HAP-1 (cell line): ENCODE data around the gene LIPT2.
"Not testable (repeated sequence)": the region's sequence is repeated elsewhere in the genome, so short reads cannot be mapped to it uniquely, and the experiment has no call there.

ENCODE experiments used
- DNase-seq, 2 experiments: peaks; one replicate each; pipeline ENCODE4 v3.0.0-alpha.2; 2016 to 2020; ENCODE audit warnings: low spot score in 2 of 2
- H3K27me3 ChIP-seq: fragments of 250-450 bp; sonication (Bioruptor Pico); 2 replicates; pipeline ENCODE4 v1.5.1; 2020; ENCODE audit warnings: low read depth, mild to moderate bottlenecking, moderate library complexity
- H3K36me3 ChIP-seq: fragments of 250-450 bp; sonication (Bioruptor Pico); replicated peaks from 2 replicates; pipeline ENCODE4 v1.5.1; 2020; ENCODE audit warnings: mild to moderate bottlenecking
- H3K4me1 ChIP-seq: fragments of 250-450 bp; sonication (Bioruptor Pico); 2 replicates; pipeline ENCODE4 v1.5.1; 2020; ENCODE audit warnings: mild to moderate bottlenecking
- H3K4me3 ChIP-seq: fragments of 250-450 bp; sonication (Bioruptor Pico); 2 replicates; pipeline ENCODE4 v1.5.1; 2020; ENCODE audit warnings: mild to moderate bottlenecking, moderate library complexity
- H3K9me3 ChIP-seq: fragments of 250-450 bp; sonication (Bioruptor Pico); 2 replicates; pipeline ENCODE4 v1.5.1; 2020; ENCODE audit warnings: mild to moderate bottlenecking, moderate library complexity
- in situ Hi-C: fragments of 300-500 bp; cut with MboI; formaldehyde crosslinking; loops from 3 replicates; pipeline ENCODE4 v1.14.3; 2020; ENCODE audit warnings: low sequenced_read_pairs, inconsistent platforms, mixed read lengths

LIPT2 gene

DNA sequence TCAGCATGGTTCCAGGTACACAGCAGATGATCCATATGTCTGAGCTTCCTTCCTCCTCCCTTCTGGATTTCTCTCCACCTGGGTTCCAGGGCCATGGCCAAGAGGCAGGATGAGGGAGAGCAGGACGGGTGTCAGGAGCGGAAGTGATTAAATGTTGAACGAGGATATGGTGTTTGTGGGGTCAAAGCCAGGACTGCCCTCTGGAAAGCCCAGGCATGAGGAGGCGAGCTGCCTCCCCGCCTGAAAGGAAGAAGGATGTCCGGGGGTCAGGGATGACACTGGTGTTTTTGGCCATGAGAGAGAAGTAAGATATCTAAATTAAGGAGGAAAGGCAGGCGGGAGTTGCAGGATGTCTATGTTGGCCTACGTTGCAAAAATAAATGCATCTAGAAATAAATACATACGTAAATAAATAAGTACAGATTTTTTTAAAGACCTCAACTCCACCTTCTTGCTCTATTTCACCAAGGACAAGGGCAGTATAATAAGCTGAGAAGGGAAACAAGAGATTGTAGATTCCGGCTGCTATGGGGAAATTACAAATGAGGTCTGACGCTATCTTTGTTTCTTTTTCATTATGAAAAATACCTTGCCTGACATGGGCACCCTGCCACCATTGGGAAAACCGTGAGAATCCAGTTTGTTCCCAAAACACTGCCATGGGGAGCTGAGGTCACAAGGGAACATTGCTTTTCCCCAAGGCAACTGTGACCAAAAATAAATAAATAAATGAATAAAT is 27.6 kb upstream of the LIPT2 start:
- no peak for DNase-seq
- Histone ChIP-seq H3K4me1 (no peaks in the 10 kb centered on the region), H3K9me3 (no peaks in the 10 kb centered on the region), H3K27me3 (no peaks in the 10 kb centered on the region), H3K36me3 (no peaks in the 10 kb centered on the region), H3K4me3 (no peak overlapping the region)
- in situ Hi-C loops = no loop called here

DNA sequence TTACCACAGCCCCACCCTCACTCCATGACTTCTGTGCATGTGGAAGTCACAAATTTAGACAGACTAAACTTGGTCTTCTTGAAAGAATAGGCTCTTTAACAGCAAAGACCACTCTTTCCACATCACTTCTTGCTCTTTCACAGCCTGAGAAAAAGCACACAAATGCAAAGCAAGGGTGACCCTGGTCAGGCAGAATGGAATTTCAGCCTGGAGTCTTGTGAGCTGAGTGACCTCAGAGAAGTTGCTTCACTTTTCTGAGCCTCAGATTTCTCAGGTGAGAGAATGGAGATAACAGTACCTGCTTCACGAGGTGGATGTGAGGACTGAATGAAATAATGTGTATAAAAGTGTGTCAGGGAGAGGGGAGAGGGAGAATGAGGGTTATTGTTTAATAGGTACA is 26.8 kb upstream of the LIPT2 start:
- DNase-seq = no peak
- in situ Hi-C loops = no loop called here
- H3K4me3 ChIP-seq = no peak overlapping the region

GRCh38 chr11:74519710-74520109 is 26.2 kb upstream of the LIPT2 start:
- no peaks in the 10 kb centered on the region for H3K9me3 ChIP-seq
- H3K4me3 ChIP-seq = no peak overlapping the region
- DNase-seq = no peak
- no peaks in the 10 kb centered on the region for H3K4me1 ChIP-seq
- in situ Hi-C loops = no loop called here
- no peaks in the 10 kb centered on the region for H3K36me3 ChIP-seq
- H3K27me3 ChIP-seq = no peaks in the 10 kb centered on the region

More for the DNA sequence above, 26.8 kb upstream of the LIPT2 start:
- H3K27me3 ChIP-seq = no peaks in the 10 kb centered on the region
- H3K36me3 ChIP-seq = no peaks in the 10 kb centered on the region
- H3K4me1 ChIP-seq = no peaks in the 10 kb centered on the region
- no peaks in the 10 kb centered on the region for H3K9me3 ChIP-seq

GRCh38 chr11:74517592-74517991 is 24.1 kb upstream of the LIPT2 start:
- H3K27me3 ChIP-seq, in situ Hi-C loops, H3K4me3 ChIP-seq, DNase-seq, H3K36me3 ChIP-seq, H3K9me3 ChIP-seq, H3K4me1 ChIP-seq: not testable (repeated sequence)

GRCh38 chr11:74507582-74507981 is 14.1 kb upstream of the LIPT2 start:
- H3K4me3 ChIP-seq = no peak overlapping the region
- H3K36me3 ChIP-seq = no peaks in the 10 kb centered on the region
- H3K4me1 ChIP-seq = no peaks in the 10 kb centered on the region
- H3K9me3 ChIP-seq = no peaks in the 10 kb centered on the region
- no peak for DNase-seq
- in situ Hi-C loops = no loop called here
- H3K27me3 ChIP-seq = no peaks in the 10 kb centered on the region

- Histone ChIP-seq H3K9me3 (peaks cover 5% of the 10 kb centered on the region; the same call in 1 of the 2 replicates), H3K36me3 (no peaks in the 10 kb centered on the region), H3K4me1 (no peaks in the 10 kb centered on the region), H3K27me3 (no peaks in the 10 kb centered on the region), H3K4me3 (no peak overlapping the region)
- in situ Hi-C loops = no loop called here
- no peak for DNase-seq
Measured at GRCh38 chr11:74506823-74507222, 13.3 kb upstream of the LIPT2 start.

- no peak overlapping the region for H3K4me3 ChIP-seq
- H3K36me3 ChIP-seq = no peaks in the 10 kb centered on the region
- DNase-seq = no peak
- in situ Hi-C loops = no loop called here
- H3K27me3 ChIP-seq = no peaks in the 10 kb centered on the region
- no peaks in the 10 kb centered on the region for H3K4me1 ChIP-seq
- peaks cover 5% of the 10 kb centered on the region; the same call in 1 of the 2 replicates for H3K9me3 ChIP-seq
Measured at GRCh38 chr11:74505911-74506310, 12.4 kb upstream of the LIPT2 start.

DNA sequence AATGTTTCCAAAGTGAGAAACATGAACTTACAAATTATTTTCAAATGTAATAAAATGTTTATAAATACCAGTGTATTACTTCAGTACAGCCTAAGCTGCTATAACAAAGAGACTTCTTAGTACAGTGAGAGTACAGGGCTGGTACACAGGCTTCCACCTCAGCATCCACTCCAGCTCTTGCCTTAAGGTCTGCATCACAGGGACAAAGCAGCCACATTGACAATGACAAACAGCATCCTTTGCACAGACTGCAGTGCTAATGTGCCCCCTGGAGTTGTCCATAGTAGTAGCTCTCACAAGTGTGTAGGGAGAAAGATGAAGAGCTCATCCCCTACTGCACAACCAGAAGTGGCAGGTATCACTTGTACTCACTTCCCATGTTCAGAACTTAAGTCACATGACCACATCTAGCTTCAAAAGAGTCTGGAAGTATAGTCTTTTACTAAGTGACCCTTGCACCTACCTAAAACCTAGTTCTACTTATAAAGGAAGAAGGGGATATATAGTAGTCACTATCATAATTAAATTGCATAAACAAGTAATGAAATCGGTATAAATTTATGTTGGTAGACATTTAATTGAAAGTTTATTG is 10.7 kb upstream of the LIPT2 start:
- Histone ChIP-seq H3K4me3 (no peak overlapping the region), H3K36me3 (no peaks in the 10 kb centered on the region), H3K27me3 (no peaks in the 10 kb centered on the region), H3K9me3 (peaks cover 5% of the 10 kb centered on the region; the same call in 1 of the 2 replicates), H3K4me1 (no peaks in the 10 kb centered on the region)
- no peak for DNase-seq
- in situ Hi-C loops = no loop called here

- no peaks in the 10 kb centered on the region for H3K9me3 ChIP-seq
- in situ Hi-C loops = no loop called here
- H3K4me1 ChIP-seq = no peaks in the 10 kb centered on the region
- peaks cover 4% of the 10 kb centered on the region; the same call in 1 of the 2 replicates for H3K27me3 ChIP-seq
- no peaks in the 10 kb centered on the region; the same call in 1 of the 2 replicates for H3K36me3 ChIP-seq
- no peak overlapping the region for H3K4me3 ChIP-seq
- DNase-seq = no peak
Measured at GRCh38 chr11:74494916-74495315, 1.4 kb upstream of the LIPT2 start.

- Histone ChIP-seq H3K4me3 (peak overlapping the region; percentile 43), H3K4me1 (no peaks in the 10 kb centered on the region), H3K9me3 (no peaks in the 10 kb centered on the region), H3K27me3 (peaks cover 4% of the 10 kb centered on the region; the same call in 1 of the 2 replicates), H3K36me3 (no peaks in the 10 kb centered on the region; the same call in 1 of the 2 replicates)
- peak in 1 of 2 experiments; percentile 43 for DNase-seq
- in situ Hi-C loops = no loop called here
Measured at GRCh38 chr11:74493791-74494630, 487 bp upstream of the LIPT2 start.

GRCh38 chr11:74492084-74492483 is 1.4 kb downstream of the LIPT2 start:
- Histone ChIP-seq H3K36me3 (no peaks in the 10 kb centered on the region; the same call in 1 of the 2 replicates), H3K27me3 (no peaks in the 10 kb centered on the region), H3K4me1 (no peaks in the 10 kb centered on the region), H3K4me3 (no peak overlapping the region), H3K9me3 (no peaks in the 10 kb centered on the region)
- in situ Hi-C loops = no loop called here
- no peak for DNase-seq

DNA sequence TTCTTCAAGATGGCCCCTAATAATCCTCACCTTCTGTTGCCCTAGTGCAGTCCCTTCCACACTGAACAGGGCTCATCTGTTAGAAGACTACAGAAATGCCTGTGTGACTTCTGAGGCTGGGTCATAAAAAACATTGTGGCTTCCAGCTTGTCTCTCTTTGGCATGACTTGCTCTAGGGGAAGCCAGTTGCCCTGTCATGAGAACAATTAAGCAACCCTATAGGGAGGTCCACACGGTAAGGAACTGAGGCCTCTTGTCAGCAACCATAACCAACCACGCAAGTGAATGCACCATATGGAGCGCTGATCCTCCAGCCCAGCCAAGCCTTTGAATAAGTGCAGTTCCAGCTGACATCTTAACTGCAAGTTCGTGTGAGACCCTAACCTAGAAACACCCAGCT is 2.6 kb downstream of the LIPT2 start:
- no peaks in the 10 kb centered on the region for H3K4me1 ChIP-seq
- H3K4me3 ChIP-seq = no peak overlapping the region
- no peak for DNase-seq
- H3K36me3 ChIP-seq = no peaks in the 10 kb centered on the region; the same call in 1 of the 2 replicates
- in situ Hi-C loops = no loop called here
- H3K9me3 ChIP-seq = no peaks in the 10 kb centered on the region
- H3K27me3 ChIP-seq = no peaks in the 10 kb centered on the region

DNA sequence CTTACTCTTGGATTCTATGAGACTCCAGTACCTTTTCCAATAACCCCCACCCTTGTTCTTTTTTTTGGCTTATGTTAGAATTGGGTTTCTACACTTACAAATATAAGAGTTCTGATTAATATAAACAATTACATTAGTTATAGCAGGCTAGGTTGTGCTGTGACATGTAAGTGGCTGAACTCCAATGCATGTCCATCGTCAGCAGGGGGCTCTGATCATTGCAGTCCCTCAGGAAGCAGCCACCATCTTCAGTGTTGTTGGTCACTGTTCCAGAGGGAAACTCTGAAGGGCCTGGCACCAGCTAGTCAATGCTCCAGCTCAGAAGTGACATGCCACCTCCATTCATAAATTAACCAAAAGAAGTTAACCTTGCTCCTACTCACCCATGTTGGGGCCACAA is 5.6 kb downstream of the LIPT2 start:
- no peaks in the 10 kb centered on the region; the same call in 1 of the 2 replicates for H3K36me3 ChIP-seq
- peak in 1 of 2 experiments; percentile 28 for DNase-seq
- no peaks in the 10 kb centered on the region for H3K27me3 ChIP-seq
- H3K9me3 ChIP-seq = no peaks in the 10 kb centered on the region
- H3K4me3 ChIP-seq = no peak overlapping the region
- peaks cover 3% of the 10 kb centered on the region for H3K4me1 ChIP-seq
- in situ Hi-C loops = no loop called here

DNA sequence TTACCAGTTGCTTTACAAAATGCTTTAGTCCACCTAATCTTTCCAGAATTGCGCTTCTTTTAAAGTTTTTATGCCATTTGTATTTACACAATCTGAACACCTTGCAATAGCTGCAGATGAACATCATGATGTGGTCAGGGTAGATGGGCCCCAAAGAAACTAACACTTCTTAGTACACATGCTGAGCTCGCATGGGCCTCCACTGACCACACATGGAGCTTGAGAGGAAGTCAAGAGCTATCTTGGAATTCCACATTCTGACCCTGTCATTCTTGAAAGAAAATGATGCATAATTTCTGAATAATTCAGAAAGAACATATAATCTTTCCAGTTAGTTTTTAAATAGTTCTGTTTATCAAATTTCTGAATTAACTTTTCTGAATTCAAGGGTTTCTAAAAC is 7.7 kb downstream of the LIPT2 start:
- H3K9me3 ChIP-seq = no peaks in the 10 kb centered on the region
- no peaks in the 10 kb centered on the region for H3K36me3 ChIP-seq
- H3K4me3 ChIP-seq = no peak overlapping the region
- in situ Hi-C loops = no loop called here
- no peak for DNase-seq
- peaks cover 3% of the 10 kb centered on the region for H3K4me1 ChIP-seq
- H3K27me3 ChIP-seq = no peaks in the 10 kb centered on the region
